Head of caudate nucleus (tissue), 42 donors: Measurements from ENCODE around the gene ALOX12B.
A peak's percentile ranks its signal among the peaks of the same experiment; 100 is the strongest.
"Not testable (repeated sequence)": the region's sequence is repeated elsewhere in the genome, so short reads cannot be mapped to it uniquely, and the experiment has no call there.

Source experiments
- DNase-seq, 42 donors: peaks; one replicate each; pipeline versions ENCODE4 v3.0.0 to v3.0.0-alpha.2; 2020 to 2021; ENCODE audit warnings: mixed read lengths in 7 of 42
- intact Hi-C: fragments of 100-400 bp; cut with DNase I; formaldehyde crosslinking; loops from one replicate; pipeline ENCODE4 v1.15.0; 2022

Gene ALOX12B

GRCh38 chr17:8120520-8121406, 33.2 kb upstream of the ALOX12B start:
- intact Hi-C loops, result loop anchor here (5.0 to 10.0 kb wide), 3 partner anchors 37 to 184 kb away; no protein-coding TSS in a partner anchor
- DNase-seq, result peak in 40 of 42 donors; percentile 43 to 87 (median 72)

GRCh38 chr17:8119581-8120519, 32.3 kb upstream of the ALOX12B start:
- intact Hi-C loops, result loop anchor here (2.0 to 10.0 kb wide), 4 partner anchors 37 to 185 kb away; no protein-coding TSS in a partner anchor
- DNase-seq, result peak; percentile 52 to 95 (median 85)

GRCh38 chr17:8118769-8119580, 31.5 kb upstream of the ALOX12B start:
- intact Hi-C loops, result loop anchor here (2.0 kb wide), 1 partner anchor 104 kb away; no protein-coding TSS in a partner anchor
- peak; percentile 82 to 97 (median 92) for DNase-seq

- intact Hi-C loops, result loop anchor here (2.0 kb wide), 1 partner anchor 105 kb away; no protein-coding TSS in a partner anchor
- peak in 26 of 42 donors; percentile 23 to 64 (median 36) for DNase-seq
Observed at GRCh38 chr17:8117980-8118768, 30.7 kb upstream of the ALOX12B start, which contains the start of gene ALOXE3. TSS of gene ALOXE3 (minus strand) at chr17:8118514. CDS start at chr17:8117990, 524 bp downstream.

GRCh38 chr17:8117367-8117979, 30.0 kb upstream of the ALOX12B start:
- no peak for DNase-seq
- intact Hi-C loops, result no loop called here

- intact Hi-C loops, result no loop called here
- no peak for DNase-seq
Observed at GRCh38 chr17:8116776-8117175, 29.3 kb upstream of the ALOX12B start.

GRCh38 chr17:8110907-8111306, 23.4 kb upstream of the ALOX12B start:
- intact Hi-C loops, result no loop called here
- DNase-seq, result no peak

GRCh38 chr17:8110456-8110804, 22.9 kb upstream of the ALOX12B start:
- DNase-seq, result no peak
- intact Hi-C loops, result no loop called here

GRCh38 chr17:8109661-8110455, 22.3 kb upstream of the ALOX12B start:
- DNase-seq, result peak in 28 of 42 donors; percentile 6 to 74 (median 44)
- intact Hi-C loops, result no loop called here

- intact Hi-C loops, result no loop called here
- no peak for DNase-seq
Observed at GRCh38 chr17:8108972-8109660, 21.6 kb upstream of the ALOX12B start.

GRCh38 chr17:8106980-8107379, 19.5 kb upstream of the ALOX12B start:
- intact Hi-C loops, DNase-seq: not testable (repeated sequence)

GRCh38 chr17:8105957-8106398, 18.5 kb upstream of the ALOX12B start:
- intact Hi-C loops, result no loop called here
- no peak for DNase-seq

- no peak for DNase-seq
Observed at GRCh38 chr17:8104911-8105310, 17.4 kb upstream of the ALOX12B start.

GRCh38 chr17:8103549-8103948, 16.0 kb upstream of the ALOX12B start:
- no peak for DNase-seq
- intact Hi-C loops, result no loop called here

More at GRCh38 chr17:8104911-8105310, 17.4 kb upstream of the ALOX12B start:
- intact Hi-C loops, result no loop called here

- intact Hi-C loops, result no loop called here
- DNase-seq, result no peak
Observed at GRCh38 chr17:8101721-8102120, 14.2 kb upstream of the ALOX12B start.

GRCh38 chr17:8100763-8101162, 13.2 kb upstream of the ALOX12B start:
- DNase-seq, result no peak
- intact Hi-C loops, result no loop called here
